ENCODE data around the gene FAM53B.

FAM53B gene

GRCh38 chr10:124607693-124608092 is 136.5 kb downstream of the FAM53B start:
- DNase-seq: no peak

- DNase-seq: no peak
Observed at GRCh38 chr10:124606822-124607221, 137.4 kb downstream of the FAM53B start.

DNA sequence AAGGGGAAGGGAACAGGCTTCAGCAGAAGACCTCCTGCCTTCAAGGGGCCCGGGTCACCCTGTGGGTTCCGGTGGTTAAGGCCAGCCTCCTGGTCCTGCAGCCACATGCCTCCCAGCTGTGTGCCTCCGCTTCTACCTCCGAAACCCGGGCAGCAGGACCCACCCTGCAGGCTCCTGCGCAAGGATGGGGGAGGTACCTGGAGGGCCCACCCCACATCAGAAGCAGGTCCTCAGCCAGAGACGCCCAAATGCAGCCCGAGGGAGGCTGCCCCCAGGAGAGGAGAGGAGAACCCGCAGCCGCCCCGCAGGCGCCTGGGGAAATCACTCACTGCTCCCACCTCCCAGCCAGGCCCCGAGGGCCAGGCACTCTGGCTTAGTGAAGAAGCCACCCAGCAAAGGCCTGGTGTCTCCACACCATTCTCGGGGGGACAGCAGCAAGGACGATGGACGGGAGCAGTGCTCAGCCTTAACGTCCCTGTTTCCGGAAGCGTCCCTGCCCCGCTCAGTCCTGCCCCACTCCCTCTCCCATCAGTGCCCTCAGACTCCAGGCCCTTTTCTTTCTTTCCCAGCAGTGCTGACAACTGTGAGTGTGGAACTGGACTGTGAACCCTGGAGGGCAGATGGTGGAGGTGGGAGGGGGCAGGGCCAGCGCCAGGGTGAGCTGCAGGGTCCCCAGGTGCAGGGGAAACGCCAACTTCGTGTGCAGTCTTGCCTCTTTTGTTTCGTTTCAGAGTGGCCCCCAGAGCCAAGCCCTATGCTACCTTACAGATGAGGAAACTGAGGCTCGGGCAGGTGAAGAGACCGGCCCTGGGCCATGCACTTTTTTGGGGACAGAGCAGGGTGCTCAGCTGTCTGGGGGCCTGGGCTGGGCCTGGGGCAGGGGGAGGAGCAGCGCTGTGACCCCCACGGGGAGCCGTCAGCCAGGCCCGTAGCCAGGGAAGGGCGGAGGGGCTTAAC is 138.0 kb downstream of the FAM53B start:
- no peak for DNase-seq

DNA sequence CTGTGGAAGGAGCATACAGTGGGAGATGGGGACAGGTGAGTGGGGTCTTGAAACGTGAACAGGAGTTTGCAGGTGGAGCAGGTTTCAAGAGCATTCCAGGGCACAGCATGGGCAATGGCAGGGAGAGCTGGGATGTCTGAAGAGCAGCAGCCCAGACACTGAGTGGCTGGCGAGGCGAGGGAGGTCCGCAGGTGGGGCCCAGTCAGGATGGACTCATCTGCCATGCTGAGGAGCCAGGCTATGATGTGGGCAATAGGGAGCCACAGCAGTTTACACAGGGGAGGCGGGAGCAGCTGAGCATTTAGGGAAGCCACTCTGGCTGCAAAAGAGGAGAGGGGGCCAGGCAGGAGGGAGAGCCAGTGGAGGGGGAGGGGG is 138.7 kb downstream of the FAM53B start:
- no peak for DNase-seq

DNA sequence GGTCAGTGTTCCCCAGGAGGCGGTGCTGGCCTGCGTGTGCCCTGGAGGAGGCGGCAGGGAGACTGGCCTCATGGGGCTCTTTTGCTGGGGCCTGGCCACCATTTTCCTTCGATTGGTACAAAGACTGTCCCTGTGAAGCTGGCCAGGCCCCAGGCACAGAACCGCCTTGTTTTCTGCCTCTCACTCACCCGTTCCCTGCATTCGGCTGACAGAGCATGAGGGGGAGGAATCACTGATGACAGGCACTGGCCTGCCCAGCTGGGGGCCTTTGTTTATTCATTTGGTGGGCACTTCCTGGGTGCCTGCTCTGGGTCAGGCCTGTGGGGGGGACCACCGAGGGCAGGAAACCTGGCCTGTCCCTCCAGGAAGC is 139.2 kb downstream of the FAM53B start:
- DNase-seq: no peak

- DNase-seq: no peak
Observed at GRCh38 chr10:124604214-124605000, 139.8 kb downstream of the FAM53B start.

GRCh38 chr10:124603376-124604213 is 140.6 kb downstream of the FAM53B start:
- no peak for DNase-seq

GRCh38 chr10:124602646-124603365 is 141.4 kb downstream of the FAM53B start:
- DNase-seq: no peak

GRCh38 chr10:124602121-124602561 is 142.0 kb downstream of the FAM53B start:
- no peak for DNase-seq

GRCh38 chr10:124601431-124602120 is 142.6 kb downstream of the FAM53B start:
- DNase-seq: no peak

DNA sequence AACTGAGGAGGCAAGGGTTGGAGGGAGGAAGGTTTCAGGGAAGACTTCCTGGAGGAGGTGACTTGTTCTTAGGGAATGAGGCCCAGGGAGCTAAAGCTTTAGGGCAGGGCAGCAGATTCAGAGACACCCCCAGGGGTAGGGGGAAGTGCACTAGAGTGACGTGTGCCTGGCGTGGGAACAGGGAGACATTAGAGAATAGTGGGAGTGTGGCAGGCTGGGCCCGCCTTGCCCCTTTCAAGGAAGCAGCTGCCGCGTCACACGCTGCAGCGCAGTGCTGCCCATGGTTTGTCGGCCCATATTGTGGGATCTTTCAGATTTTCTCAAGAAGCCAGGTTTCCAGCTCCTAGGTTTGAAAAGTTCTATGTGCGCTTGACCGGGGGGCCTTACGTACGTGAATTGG is 143.2 kb downstream of the FAM53B start:
- no peak for DNase-seq

GRCh38 chr10:124600051-124600880 is 143.9 kb downstream of the FAM53B start:
- DNase-seq: no peak

DNA sequence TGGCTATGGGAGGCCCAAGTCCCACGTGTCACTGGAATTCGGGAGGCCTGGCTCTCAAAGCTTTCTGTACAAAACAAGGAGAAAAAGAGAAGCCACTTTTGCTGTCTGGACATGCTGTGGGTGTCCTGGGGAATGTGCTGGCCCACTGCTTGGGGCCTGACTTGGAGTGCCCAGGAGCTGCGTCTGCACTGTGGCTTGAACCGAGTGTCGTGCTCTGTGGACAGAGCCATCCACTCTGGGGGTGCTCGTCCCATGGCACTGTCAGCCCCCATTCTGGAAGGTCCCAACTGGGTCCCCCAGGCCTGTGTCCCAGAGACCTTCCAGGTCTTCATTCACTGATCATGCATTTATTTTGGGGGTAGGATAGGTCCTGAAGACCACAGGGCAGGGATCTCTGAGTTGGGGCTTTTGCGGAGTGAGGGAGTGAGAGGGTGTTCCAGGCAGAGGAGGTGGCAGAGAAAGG is 144.6 kb downstream of the FAM53B start:
- DNase-seq: no peak

DNA sequence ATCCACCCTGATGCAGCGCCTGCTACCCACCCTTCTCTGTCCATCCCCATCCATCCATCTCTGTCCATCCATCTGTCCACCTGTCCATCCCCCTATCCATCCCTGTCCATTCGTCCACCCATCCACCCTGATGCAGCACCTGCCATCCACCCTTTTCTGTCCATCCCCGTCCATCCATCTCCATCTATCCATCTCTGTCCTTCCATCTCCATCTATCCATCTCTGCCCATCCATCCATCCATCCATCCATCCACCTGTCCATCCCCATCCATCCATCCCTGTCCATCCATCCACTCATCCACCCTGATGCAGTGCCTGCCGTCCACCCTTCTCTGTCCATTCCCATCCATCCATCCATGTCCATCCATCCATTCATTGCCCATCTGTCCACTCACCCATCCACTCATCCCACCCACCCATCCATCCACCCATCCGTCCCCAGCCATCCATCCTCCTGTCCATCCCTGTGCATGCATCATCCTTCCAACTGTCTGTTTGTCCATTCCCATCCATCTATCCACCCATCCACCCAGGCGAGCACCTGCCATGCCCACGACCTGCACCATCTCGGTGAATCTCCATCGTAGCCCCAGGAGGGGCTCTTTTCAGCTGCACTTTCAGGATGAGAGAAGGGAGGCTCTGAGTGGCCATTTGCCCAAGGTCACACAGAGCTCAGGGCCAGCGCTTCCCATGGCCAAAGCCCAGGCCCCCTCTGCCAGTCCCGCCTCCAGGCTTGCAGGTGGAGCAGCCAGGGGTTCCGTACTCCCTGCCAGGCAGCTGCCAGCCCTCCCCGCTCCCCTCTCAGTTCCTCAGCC is 145.2 kb downstream of the FAM53B start:
- DNase-seq: no peak

DNA sequence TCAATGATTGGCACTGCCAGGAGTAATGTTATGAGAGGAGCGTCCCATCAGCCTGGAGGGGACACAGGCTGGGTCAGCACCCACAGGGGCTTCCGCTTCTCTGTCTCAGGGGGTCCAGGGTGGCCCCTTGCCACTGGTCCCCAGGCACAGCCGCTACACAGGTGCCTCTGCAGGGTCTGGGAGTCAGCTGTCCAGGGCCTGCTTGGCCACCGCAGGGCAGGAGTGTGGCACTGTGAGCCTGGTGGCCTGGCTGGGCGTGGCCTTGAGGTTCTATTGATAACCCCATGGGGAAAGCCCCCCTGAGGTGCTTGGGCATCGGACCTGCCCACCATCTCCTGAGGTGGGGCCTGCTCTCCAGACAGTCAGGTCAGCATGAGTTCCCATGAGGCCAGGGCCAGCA is 146.0 kb downstream of the FAM53B start:
- no peak for DNase-seq

GRCh38 chr10:124597846-124598165 is 146.4 kb downstream of the FAM53B start:
- no peak for DNase-seq

DNA sequence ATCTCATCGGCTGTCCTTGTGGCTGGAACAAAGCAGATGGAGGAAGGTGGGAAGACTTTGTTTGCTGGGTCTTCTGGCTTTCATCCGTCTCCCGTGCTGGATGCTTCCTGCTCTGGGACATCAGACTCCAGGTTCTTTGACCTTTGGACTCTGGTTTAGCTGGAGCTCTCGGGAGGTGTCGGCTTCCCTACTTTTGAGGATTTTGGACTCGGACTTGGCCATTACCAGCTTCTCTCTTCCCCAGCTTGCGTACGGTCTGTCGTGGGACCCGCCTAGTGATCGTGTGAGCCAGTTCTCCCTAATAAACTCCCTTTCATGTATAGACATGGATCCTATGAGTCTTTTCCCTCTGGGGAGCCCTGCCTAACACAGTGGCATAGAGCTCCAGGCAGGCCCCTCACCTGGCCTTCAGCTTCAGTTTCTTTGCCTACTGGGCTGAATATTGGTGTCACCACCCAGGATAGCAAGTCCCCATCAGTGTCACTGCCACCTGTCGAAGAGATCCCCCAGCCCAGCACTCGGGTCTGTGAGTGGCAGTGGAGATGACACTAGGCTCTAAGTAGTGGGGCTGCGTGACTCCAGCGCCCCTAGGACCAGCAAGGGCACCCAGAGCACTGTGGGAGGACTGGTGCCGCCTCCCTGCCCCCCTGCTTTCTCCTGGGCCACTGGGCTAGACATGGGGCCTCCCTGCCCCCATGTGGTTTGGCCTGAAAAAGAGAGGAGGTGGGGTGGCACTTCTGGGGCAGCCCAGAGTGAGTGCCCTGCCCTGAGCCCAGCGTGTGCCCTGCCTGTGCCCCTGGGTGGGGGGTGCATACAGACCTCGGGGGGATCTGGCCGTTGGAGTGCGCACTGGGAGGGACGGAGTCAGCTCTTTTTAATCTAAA is 147.0 kb downstream of the FAM53B start:
- DNase-seq: no peak

DNA sequence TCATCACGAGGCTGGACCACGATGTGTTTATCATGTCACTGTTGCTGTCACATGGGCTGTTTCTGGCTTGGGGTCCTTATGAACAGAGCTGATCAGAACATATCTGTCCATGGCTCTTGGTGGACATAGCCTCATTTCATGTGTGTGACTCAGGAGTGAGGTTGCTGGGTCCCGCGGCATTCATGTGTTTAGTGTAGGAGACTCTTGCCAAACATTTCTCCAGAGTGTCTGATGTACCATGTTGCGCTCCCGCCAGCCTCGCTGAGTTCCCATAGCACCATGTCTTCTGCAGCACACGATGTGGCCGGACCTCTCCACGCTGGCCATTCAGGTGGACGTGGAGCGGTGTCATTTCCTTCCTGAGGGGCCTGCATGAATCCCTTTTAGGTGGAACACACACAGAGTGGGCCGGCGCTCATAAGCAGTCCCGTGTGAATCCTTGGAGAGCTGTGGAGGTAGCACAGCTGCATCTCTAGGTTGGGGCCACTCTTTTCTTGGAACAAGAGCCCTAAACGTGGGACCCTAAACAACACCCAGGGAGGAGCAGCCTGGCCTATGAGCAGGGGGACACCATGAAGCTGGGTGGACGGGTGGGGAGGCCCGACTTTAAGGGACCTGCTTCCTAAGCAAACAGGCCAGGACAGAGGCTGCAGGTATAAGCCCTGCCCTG is 147.9 kb downstream of the FAM53B start:
- no peak for DNase-seq
